A549 (cell line): Measurements from ENCODE around the gene SLC19A1. TPM values are rescaled to one million over a fixed set of nuclear protein-coding genes. Genes with fewer than 3 reads are reported as not detected.

ENCODE experiments used
- ATAC-seq, 2 experiments: fragments of 200-7000 bp in 1 of 2; fragments of >200 bp in 1 of 2; cut with Nextera tagmentation in 1 of 2; cut with Tn5 transposase in 1 of 2; 3 replicates each; pipeline versions ENCODE4 v1.8.0 to v1.9.1; 2018 to 2020; ENCODE audit warnings: mild to moderate bottlenecking in 1 of 2, moderate library complexity in 1 of 2
- CTCF ChIA-PET: fragments of 300-600 bp; sonication (Branson Sonifier 250); formaldehyde crosslinking; extraction: SDS; loops from one replicate; lab custom pipeline; 2021; ENCODE audit warnings: antibody characterized with exemption, inconsistent platforms; lab: Yijun Ruan, JAX
- POLR2A ChIA-PET: fragments of 350-600 bp; formaldehyde crosslinking; extraction: SDS; loops from one replicate; lab custom pipeline; 2021; ENCODE audit warnings: antibody characterized with exemption, inconsistent platforms; lab: Yijun Ruan, JAX
- DNase-seq, 2 experiments: peaks; one replicate each; pipeline versions ENCODE4 v3.0.0 to v3.0.0-alpha.2; 2011 to 2016; ENCODE audit warnings: low read depth in 1 of 2, low spot score in 1 of 2
- FAIRE-seq: peaks from 2 replicates; lab custom pipeline; 2011; peaks lifted over from hg19 to GRCh38; lab: Jason Lieb, UNC
- H3K27ac ChIP-seq, 2 experiments: fragments of >200 bp; sonication (Bioruptor Twin); formaldehyde crosslinking; 3 replicates each; pipeline ENCODE4 v1.5.1; 2016 to 2017
- H3K4me1 ChIP-seq: fragments of >200 bp; sonication (Bioruptor Twin); formaldehyde crosslinking; 3 replicates; pipeline ENCODE4 v1.6.1; 2016
- H3K4me2 ChIP-seq: fragments of >200 bp; sonication (Bioruptor Twin); formaldehyde crosslinking; 3 replicates; pipeline ENCODE4 v1.6.1; 2016
- H3K4me3 ChIP-seq: fragments of >200 bp; sonication (Bioruptor Twin); formaldehyde crosslinking; 3 replicates; pipeline ENCODE4 v1.5.1; 2016
- H3K9me3 ChIP-seq: fragments of >200 bp; sonication (Bioruptor Twin); formaldehyde crosslinking; 3 replicates; pipeline ENCODE4 v1.6.1; 2016
- CBX2 ChIP-seq: fragments of 200-600 bp; sonication (generic); IDR thresholded peaks from 2 replicates; pipeline ENCODE4 v1.6.1; 2016; ENCODE audit warnings: low read depth, mild to moderate bottlenecking, borderline replicate concordance
- EHF ChIP-seq: fragments of 250-450 bp; sonication (Bioruptor Pico); IDR thresholded peaks from 2 replicates; pipeline ENCODE4 v1.5.0; 2020; ENCODE audit warnings: mild to moderate bottlenecking
- EP300 ChIP-seq, 2 experiments: fragments of >200 bp; sonication (Bioruptor Twin); formaldehyde crosslinking; IDR thresholded peaks; 2 replicates in 1 of 2; 3 replicates in 1 of 2; pipeline ENCODE4 v1.6.1; 2016 to 2017
- ESRRA ChIP-seq: fragments of 150-350 bp; IDR thresholded peaks from 2 replicates; pipeline ENCODE4 v1.6.1; 2014; ENCODE audit warnings: mild to moderate bottlenecking, low read length, borderline replicate concordance
- FOSL2 ChIP-seq, 2 experiments: fragments of 450-650 bp in 1 of 2; fragments of >200 bp in 1 of 2; sonication (Bioruptor Twin) in 1 of 2; formaldehyde crosslinking; IDR thresholded peaks; 2 replicates each; pipeline versions ENCODE4 v1.5.0 to v1.6.1; 2016 to 2020; ENCODE audit warnings: mild to moderate bottlenecking in 1 of 2, moderate library complexity in 1 of 2
- GATA3 ChIP-seq: IDR thresholded peaks from 2 replicates; pipeline ENCODE4 v1.6.1; 2012; ENCODE audit warnings: borderline replicate concordance
- HOXB5 ChIP-seq: fragments of 250-450 bp; sonication (Bioruptor Pico); IDR thresholded peaks from 2 replicates; pipeline ENCODE4 v1.5.0; 2020; ENCODE audit warnings: mild to moderate bottlenecking, moderate library complexity
- JUNB ChIP-seq: fragments of >200 bp; sonication (Bioruptor Twin); formaldehyde crosslinking; IDR thresholded peaks from 2 replicates; pipeline ENCODE4 v1.6.1; 2016
- NR3C1 ChIP-seq: fragments of >200 bp; sonication (Bioruptor Twin); formaldehyde crosslinking; IDR thresholded peaks from 3 replicates; pipeline ENCODE4 v1.6.1; 2017
- PHF8 ChIP-seq: fragments of 200-600 bp; sonication (generic); IDR thresholded peaks from 2 replicates; pipeline ENCODE4 v1.6.1; 2016; ENCODE audit warnings: low read depth, mild to moderate bottlenecking, antibody characterized with exemption, moderate library complexity, borderline replicate concordance
- POLR2A ChIP-seq: IDR thresholded peaks from 2 replicates; pipeline ENCODE4 v1.6.1; 2012; ENCODE audit warnings: mild to moderate bottlenecking, low read length
- RCOR1 ChIP-seq: fragments of 150-350 bp; IDR thresholded peaks from 2 replicates; pipeline ENCODE4 v1.6.1; 2014; ENCODE audit warnings: antibody characterized with exemption, low read length, low read depth
- TFCP2L1 ChIP-seq: fragments of 250-450 bp; sonication (Bioruptor Pico); IDR thresholded peaks from 2 replicates; pipeline ENCODE4 v1.5.0; 2021; ENCODE audit warnings: mild to moderate bottlenecking
- ZNF302 ChIP-seq: fragments of 250-450 bp; sonication (Bioruptor Pico); IDR thresholded peaks from 2 replicates; pipeline ENCODE4 v1.9.0; 2021; ENCODE audit warnings: inconsistent platforms, mild to moderate bottlenecking, moderate library complexity
- WGBS: methylation state at CpG from one replicate; pipeline ENCODE4 v1.1.6; 2017; ENCODE audit errors: missing lambda C conversion rate; 5-methylcytosine and 5-hydroxymethylcytosine counted together
- polyA plus RNA-seq, 4 experiments: library from polyadenylated mRNA; depleted of rRNA in 3 of 4; stranded (reverse); fragments of >200 nt; fragmentation: RNase III in 1 of 4; extraction: RNeasy Plus Mini Kit Qiagen cat#74134 plus additional on column Dnase treatment in 1 of 4; gene quantifications; 2 replicates in 3 of 4; 3 replicates in 1 of 4; pipeline ENCODE4 v1.2.3, GENCODE V29; 2011 to 2017
- TF ChIP-seq, protein P1 (sequence below): IDR thresholded peaks from 2 replicates; pipeline ENCODE4 v1.6.1; 2012
- TF ChIP-seq, protein P2 (sequence below): fragments of 250-450 bp; sonication (Bioruptor Pico); IDR thresholded peaks from 2 replicates; pipeline ENCODE4 v1.5.0; 2020; ENCODE audit warnings: low read depth, mild to moderate bottlenecking, moderate library complexity
- TF ChIP-seq, protein P3 (sequence below): fragments of 200-600 bp; sonication (generic); IDR thresholded peaks from 2 replicates; pipeline ENCODE4 v1.6.1; 2016; ENCODE audit warnings: antibody characterized with exemption, mild to moderate bottlenecking, moderate library complexity
- TF ChIP-seq, protein P4 (sequence below): fragments of >200 bp; sonication (Bioruptor Twin); formaldehyde crosslinking; IDR thresholded peaks from 3 replicates; pipeline ENCODE4 v1.6.1; 2016
- TF ChIP-seq, protein P5 (sequence below): IDR thresholded peaks from 2 replicates; pipeline ENCODE4 v1.6.1; 2012

SLC19A1 gene
- polyA plus RNA-seq, 2 of the 4 experiments (the other 2 are of a cell fraction): 9.8 to 14.0 TPM

DNA sequence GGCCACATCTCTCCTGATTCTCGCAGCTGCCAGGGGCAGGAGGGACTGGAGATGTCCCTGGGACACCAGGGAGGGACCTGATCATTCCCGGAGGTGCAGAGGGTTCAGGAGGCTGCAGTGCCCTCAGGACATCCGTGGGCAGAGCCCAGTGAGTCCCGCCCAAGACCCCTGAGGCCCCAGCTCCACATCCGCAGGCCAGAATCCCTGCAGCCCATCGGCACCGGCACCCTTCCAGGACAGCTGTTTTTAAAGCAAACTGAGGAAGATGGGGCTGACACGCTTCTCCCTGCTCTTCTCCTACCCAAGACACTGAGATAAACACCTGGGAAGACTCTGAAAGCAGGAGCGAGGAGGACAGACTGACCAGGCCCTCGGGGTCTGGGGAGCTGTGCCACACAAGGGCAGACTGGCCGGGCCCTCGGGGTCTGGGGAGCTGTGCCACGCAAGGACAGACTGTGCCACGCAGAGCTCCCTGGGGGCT lies 25.5 kb downstream of the SLC19A1 start:
- no peak overlapping the region for H3K27ac ChIP-seq
- ChIA-PET POLR2A (no interaction called here), CTCF (interaction anchor here (1.1 to 1.8 kb wide), 2 partner anchors 15 to 224 kb away, joined by 4 read pairs; no protein-coding TSS in a partner anchor)
- FAIRE-seq (no peak), DNase-seq (no peak), ATAC-seq (no peak)
- H3K4me3 ChIP-seq: no peak overlapping the region
- no peak overlapping the region for H3K4me2 ChIP-seq
- peaks cover 32% of the 10 kb centered on the region for H3K9me3 ChIP-seq
- 85% methylated on average over 10 of the region's 14 CpGs for WGBS
- TF ChIP-seq, protein P1, sequence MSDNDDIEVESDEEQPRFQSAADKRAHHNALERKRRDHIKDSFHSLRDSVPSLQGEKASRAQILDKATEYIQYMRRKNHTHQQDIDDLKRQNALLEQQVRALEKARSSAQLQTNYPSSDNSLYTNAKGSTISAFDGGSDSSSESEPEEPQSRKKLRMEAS: no peak
- TF ChIP-seq, protein P2, sequence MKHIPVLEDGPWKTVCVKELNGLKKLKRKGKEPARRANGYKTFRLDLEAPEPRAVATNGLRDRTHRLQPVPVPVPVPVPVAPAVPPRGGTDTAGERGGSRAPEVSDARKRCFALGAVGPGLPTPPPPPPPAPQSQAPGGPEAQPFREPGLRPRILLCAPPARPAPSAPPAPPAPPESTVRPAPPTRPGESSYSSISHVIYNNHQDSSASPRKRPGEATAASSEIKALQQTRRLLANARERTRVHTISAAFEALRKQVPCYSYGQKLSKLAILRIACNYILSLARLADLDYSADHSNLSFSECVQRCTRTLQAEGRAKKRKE (CRISPR knock-in tag): no peak
- TF ChIP-seq, protein P3, sequence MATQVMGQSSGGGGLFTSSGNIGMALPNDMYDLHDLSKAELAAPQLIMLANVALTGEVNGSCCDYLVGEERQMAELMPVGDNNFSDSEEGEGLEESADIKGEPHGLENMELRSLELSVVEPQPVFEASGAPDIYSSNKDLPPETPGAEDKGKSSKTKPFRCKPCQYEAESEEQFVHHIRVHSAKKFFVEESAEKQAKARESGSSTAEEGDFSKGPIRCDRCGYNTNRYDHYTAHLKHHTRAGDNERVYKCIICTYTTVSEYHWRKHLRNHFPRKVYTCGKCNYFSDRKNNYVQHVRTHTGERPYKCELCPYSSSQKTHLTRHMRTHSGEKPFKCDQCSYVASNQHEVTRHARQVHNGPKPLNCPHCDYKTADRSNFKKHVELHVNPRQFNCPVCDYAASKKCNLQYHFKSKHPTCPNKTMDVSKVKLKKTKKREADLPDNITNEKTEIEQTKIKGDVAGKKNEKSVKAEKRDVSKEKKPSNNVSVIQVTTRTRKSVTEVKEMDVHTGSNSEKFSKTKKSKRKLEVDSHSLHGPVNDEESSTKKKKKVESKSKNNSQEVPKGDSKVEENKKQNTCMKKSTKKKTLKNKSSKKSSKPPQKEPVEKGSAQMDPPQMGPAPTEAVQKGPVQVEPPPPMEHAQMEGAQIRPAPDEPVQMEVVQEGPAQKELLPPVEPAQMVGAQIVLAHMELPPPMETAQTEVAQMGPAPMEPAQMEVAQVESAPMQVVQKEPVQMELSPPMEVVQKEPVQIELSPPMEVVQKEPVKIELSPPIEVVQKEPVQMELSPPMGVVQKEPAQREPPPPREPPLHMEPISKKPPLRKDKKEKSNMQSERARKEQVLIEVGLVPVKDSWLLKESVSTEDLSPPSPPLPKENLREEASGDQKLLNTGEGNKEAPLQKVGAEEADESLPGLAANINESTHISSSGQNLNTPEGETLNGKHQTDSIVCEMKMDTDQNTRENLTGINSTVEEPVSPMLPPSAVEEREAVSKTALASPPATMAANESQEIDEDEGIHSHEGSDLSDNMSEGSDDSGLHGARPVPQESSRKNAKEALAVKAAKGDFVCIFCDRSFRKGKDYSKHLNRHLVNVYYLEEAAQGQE: no peak
- no peaks in the 10 kb centered on the region for H3K4me1 ChIP-seq

DNA sequence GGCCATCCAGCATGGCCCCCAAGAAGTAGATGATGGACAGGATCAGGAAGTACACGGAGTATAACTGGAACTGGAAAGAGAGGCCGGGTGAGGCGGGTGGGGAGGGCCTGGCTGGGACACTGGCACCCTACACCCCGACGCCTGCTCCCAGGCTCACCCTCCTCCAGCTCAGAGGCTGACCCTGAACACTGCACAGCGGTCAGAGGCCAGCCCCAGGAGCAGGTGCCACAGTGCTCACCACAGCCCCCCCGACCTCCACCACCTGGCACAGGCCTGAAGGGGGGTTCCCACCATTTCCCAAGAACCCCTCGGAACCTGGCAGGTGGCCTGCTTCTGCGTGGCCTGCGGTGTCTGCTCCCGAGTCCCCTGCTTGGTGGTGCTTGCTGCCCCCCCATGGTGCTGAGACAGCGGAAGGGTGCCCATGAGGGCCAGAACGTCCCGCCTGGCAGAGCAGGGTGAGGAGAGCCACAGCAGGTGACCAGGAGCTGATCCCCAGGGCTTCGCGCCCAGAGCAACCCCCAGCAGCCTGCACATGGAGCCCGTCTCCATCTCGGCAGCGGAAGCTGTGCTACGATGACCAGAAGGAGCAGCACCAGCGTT lies 26.1 kb downstream of the SLC19A1 start:
- Histone ChIP-seq H3K4me1 (no peaks in the 10 kb centered on the region), H3K4me3 (no peak overlapping the region), H3K4me2 (no peak overlapping the region), H3K9me3 (peaks cover 26% of the 10 kb centered on the region), H3K27ac (no peak overlapping the region)
- ChIA-PET CTCF (interaction anchor here (1.8 kb wide), 1 partner anchor 223 kb away, joined by 4 read pairs; no protein-coding TSS in a partner anchor), POLR2A (no interaction called here)
- no peak for DNase-seq
- no peak for TF ChIP-seq EHF
- WGBS: 93% methylated on average over 11 of the region's 21 CpGs
- FAIRE-seq: no peak
- ATAC-seq: no peak; a peak in 1 of 6 replicates

DNA sequence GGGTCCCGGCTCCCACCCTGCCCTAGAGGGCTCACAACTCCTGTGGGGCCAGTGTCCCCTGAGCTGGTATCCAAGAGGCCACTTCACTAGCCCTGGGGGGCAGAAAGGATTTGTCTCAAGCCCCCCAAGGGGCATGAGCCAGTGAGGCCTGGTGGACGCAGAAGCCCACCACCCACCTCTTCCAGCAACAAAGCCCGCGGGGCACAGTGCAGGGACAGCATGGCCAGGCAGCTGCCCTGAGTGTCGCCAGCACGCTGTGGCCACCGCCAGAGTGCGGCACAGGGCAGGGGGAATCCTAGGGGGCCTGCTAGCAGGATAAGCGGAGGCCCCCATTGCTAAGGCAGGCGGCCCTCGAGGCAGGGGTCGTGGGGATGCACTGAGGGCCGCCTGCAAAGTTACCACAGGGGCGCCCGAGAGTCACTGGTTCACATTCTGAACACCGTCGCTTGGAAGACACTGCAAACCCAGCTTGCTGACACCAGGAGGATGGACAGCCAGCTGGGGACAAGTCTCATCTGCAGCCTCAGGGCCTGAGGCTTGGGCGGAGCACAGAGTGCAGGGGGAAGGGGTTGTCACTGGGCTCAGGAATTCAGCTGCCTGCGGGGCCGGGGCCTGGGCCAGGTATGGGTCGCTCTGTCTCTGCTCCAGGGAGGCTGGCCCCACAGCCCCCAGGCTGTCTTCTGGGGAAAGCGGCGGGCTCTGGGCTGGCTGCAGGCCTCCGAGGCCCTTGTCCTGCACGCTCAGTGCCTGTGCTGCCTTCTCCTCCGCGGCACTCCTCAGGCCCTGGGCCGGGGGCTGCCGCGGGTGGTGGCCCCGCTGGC lies 26.8 kb downstream of the SLC19A1 start:
- Histone ChIP-seq H3K4me3 (no peak overlapping the region), H3K4me2 (no peak overlapping the region), H3K9me3 (peaks cover 19% of the 10 kb centered on the region), H3K27ac (no peak overlapping the region), H3K4me1 (no peaks in the 10 kb centered on the region)
- WGBS: 94% methylated on average over 6 of the region's 31 CpGs
- DNase-seq (no peak), ATAC-seq (no peak), FAIRE-seq (no peak)
- TF ChIP-seq FOSL2 (IDR thresholded peaks at IDR 0.05) (no peak), FOSL2 (CRISPR knock-in tag; IDR thresholded peaks at IDR 0.05) (no peak), ZNF302 (CRISPR knock-in tag) (no peak), TFCP2L1 (CRISPR knock-in tag) (no peak), HOXB5 (CRISPR knock-in tag) (no peak), GATA3 (no peak), EP300 (IDR thresholded peaks at IDR 0.05) (no peak), ESRRA (no peak), JUNB (no peak), NR3C1 (no peak), CBX2 (no peak), RCOR1 (no peak), PHF8 (no peak), POLR2A (no peak)
- TF ChIP-seq, protein P4, sequence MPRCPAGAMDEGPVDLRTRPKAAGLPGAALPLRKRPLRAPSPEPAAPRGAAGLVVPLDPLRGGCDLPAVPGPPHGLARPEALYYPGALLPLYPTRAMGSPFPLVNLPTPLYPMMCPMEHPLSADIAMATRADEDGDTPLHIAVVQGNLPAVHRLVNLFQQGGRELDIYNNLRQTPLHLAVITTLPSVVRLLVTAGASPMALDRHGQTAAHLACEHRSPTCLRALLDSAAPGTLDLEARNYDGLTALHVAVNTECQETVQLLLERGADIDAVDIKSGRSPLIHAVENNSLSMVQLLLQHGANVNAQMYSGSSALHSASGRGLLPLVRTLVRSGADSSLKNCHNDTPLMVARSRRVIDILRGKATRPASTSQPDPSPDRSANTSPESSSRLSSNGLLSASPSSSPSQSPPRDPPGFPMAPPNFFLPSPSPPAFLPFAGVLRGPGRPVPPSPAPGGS: no peak
- TF ChIP-seq, protein P5, sequence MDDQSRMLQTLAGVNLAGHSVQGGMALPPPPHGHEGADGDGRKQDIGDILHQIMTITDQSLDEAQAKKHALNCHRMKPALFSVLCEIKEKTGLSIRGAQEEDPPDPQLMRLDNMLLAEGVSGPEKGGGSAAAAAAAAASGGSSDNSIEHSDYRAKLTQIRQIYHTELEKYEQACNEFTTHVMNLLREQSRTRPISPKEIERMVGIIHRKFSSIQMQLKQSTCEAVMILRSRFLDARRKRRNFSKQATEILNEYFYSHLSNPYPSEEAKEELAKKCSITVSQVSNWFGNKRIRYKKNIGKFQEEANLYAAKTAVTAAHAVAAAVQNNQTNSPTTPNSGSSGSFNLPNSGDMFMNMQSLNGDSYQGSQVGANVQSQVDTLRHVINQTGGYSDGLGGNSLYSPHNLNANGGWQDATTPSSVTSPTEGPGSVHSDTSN: no peak
- CTCF ChIA-PET: interaction anchor here (0.7 to 1.8 kb wide), 2 partner anchors 183 to 223 kb away, joined by 3 to 4 read pairs; no protein-coding TSS in a partner anchor
- POLR2A ChIA-PET: interaction anchor here (0.6 kb wide), 1 partner anchor 501 kb away, joined by 6 read pairs; no protein-coding TSS in a partner anchor
